Hepatocyte (in vitro differentiated cells): ENCODE results near the gene AIRE. TPM values are rescaled to one million over a fixed set of nuclear protein-coding genes. Genes with fewer than 3 reads are reported as not detected.

ENCODE experiments used
- DNase-seq: peaks from one replicate; pipeline ENCODE4 v3.0.0-alpha.2; 2016; ENCODE audit warnings: low spot score
- H2AFZ ChIP-seq: fragments of 200-600 bp; sonication (generic); 2 replicates; pipeline ENCODE4 v1.6.0; 2016; ENCODE audit warnings: antibody characterized with exemption, mild to moderate bottlenecking
- H3K27ac ChIP-seq: fragments of 200-600 bp; sonication (generic); 2 replicates; pipeline ENCODE4 v1.5.1; 2016; ENCODE audit warnings: mild to moderate bottlenecking
- H3K27me3 ChIP-seq: fragments of 200-600 bp; sonication (generic); 2 replicates; pipeline ENCODE4 v1.6.1; 2016
- H3K36me3 ChIP-seq: fragments of 200-600 bp; sonication (generic); replicated peaks from 2 replicates; pipeline ENCODE4 v1.5.1; 2016; ENCODE audit warnings: low read depth; ENCODE audit not compliant: insufficient read depth
- H3K4me1 ChIP-seq: fragments of 200-600 bp; sonication (generic); 2 replicates; pipeline ENCODE4 v1.5.1; 2016; ENCODE audit warnings: mild to moderate bottlenecking, moderate library complexity; ENCODE audit not compliant: insufficient read depth
- H3K4me2 ChIP-seq: fragments of 200-600 bp; sonication (generic); 2 replicates; pipeline ENCODE4 v1.6.0; 2016
- H3K4me3 ChIP-seq: fragments of 200-600 bp; sonication (generic); 2 replicates; pipeline ENCODE4 v1.5.1; 2016; ENCODE audit warnings: mild to moderate bottlenecking
- H3K79me2 ChIP-seq: fragments of 200-600 bp; sonication (generic); 2 replicates; pipeline ENCODE4 v1.6.0; 2017; ENCODE audit warnings: mild to moderate bottlenecking
- H3K9me2 ChIP-seq: fragments of 200-600 bp; sonication (generic); replicated peaks from 2 replicates; pipeline ENCODE4 v1.6.0; 2017; ENCODE audit warnings: mild to moderate bottlenecking; ENCODE audit not compliant: insufficient read depth
- H3K9me3 ChIP-seq: fragments of 200-600 bp; sonication (generic); 2 replicates; pipeline ENCODE4 v1.5.1; 2016; ENCODE audit warnings: low read depth, mild to moderate bottlenecking
- H4K20me1 ChIP-seq: fragments of 200-600 bp; sonication (generic); 2 replicates; pipeline ENCODE4 v1.6.0; 2016; ENCODE audit warnings: mild to moderate bottlenecking; ENCODE audit not compliant: insufficient read depth, poor library complexity, severe bottlenecking
- CTCF ChIP-seq: fragments of 200-600 bp; sonication (generic); IDR thresholded peaks from 2 replicates; pipeline ENCODE4 v1.5.1; 2016; ENCODE audit warnings: antibody characterized with exemption, mild to moderate bottlenecking; ENCODE audit not compliant: poor library complexity
- EZH2 ChIP-seq: fragments of 200-600 bp; sonication (generic); IDR thresholded peaks from 2 replicates; pipeline ENCODE4 v1.6.1; 2016; ENCODE audit warnings: antibody characterized with exemption, mild to moderate bottlenecking, borderline replicate concordance
- EZH2phosphoT487 ChIP-seq: fragments of 200-600 bp; sonication (generic); IDR thresholded peaks from one replicate; pipeline ENCODE4 v1.6.1; 2018; ENCODE audit warnings: antibody characterized with exemption, mild to moderate bottlenecking, low read depth, moderate library complexity; ENCODE audit not compliant: unreplicated experiment, severe bottlenecking
- WGBS: methylation state at CpG from one replicate; pipeline ENCODE4 v1.1.6; 2016; ENCODE audit warnings: low lambda C conversion rate; ENCODE audit errors: missing lambda C conversion rate; 5-methylcytosine and 5-hydroxymethylcytosine counted together
- polyA plus RNA-seq: library from polyadenylated mRNA; unstranded; fragments of >200 nt; fragmentation: Nextera tagmentation; extraction: Ambion mirVana; gene quantifications from 2 replicates; pipeline ENCODE4 v1.2.1, GENCODE V29; 2016
- total RNA-seq: library from RNA; depleted of rRNA; stranded (reverse); fragments of >200 nt; gene quantifications from 2 replicates; pipeline ENCODE4 v1.2.3, GENCODE V29; 2014

The AIRE gene
- total and polyA plus RNA-seq, 2 experiments from 2014 or later = 0.42 to 1.00 TPM

DNA sequence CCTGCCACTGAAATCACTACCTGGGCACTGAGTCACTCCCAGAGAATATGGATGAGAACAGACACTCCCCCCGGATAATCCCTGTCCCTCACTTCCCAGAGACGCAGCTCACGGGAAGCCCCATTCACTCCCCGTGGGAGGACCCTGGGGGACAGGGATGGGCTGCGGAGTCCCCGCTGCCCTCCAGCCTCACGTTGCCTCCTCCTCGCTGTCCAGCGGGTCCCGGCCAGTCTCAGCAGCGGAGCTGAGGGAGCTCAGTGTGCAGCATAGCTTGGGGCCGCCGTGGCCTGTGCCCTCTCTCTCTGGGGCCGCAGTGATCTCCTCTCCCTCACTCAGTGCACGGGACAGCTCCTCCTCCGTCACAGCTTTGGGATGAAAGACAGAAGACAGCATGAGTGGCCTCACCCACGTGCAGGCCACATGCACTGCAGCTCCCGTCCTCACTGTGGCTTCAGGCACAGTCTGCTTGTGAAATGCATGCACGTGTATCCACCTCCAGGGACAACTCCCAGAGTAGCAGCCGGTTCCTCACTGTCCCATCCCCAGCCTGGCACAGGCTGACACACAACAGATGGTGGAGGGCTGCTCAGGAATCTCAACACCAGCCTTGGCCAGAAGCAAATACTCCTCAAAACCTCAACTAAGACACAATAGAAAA lies 46.1 kb downstream of the AIRE start:
- no peaks in the 10 kb centered on the region for H3K36me3 ChIP-seq
- WGBS = 71% methylated on average over 20 of the region's 20 CpGs

DNA sequence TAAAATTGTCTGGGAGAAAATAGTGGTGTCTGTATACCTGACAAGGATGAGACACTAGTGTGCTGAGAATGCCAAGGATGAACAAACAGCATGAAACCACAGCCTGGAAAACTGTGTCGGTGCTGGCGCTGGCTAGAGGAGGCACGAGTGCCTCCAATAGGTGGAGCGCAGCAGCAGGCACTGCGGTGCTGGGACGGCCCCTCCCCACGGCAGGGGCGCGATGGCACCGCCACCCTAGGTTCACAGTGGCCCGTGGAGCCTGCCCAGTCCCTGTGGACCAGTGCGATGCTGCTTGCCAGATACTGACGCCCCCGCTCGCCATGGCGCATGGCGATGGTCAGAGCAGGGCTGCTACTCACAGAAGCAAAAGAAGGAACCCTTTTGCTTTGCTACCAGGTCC lies 46.7 kb downstream of the AIRE start:
- Histone ChIP-seq H2AFZ (no peak overlapping the region), H3K79me2 (no peaks in the 10 kb centered on the region), H3K9me3 (no peaks in the 10 kb centered on the region), H3K36me3 (no peaks in the 10 kb centered on the region), H3K27ac (no peak overlapping the region), H3K4me1 (peaks cover under 1% of the 10 kb centered on the region), H3K4me3 (no peak overlapping the region), H3K4me2 (no peak overlapping the region), H3K9me2 (no peaks in the 10 kb centered on the region), H3K27me3 (no peaks in the 10 kb centered on the region), H4K20me1 (no peaks in the 10 kb centered on the region)
- WGBS = 91% methylated on average over 17 of the region's 17 CpGs
- DNase-seq = no peak
- TF ChIP-seq EZH2phosphoT487 (no peak), EZH2 (no peak), CTCF (no peak)

More for the DNA sequence above, 46.1 kb downstream of the AIRE start:
- Histone ChIP-seq H4K20me1 (no peaks in the 10 kb centered on the region), H3K4me3 (no peak overlapping the region), H3K9me2 (no peaks in the 10 kb centered on the region), H3K4me2 (no peak overlapping the region), H3K4me1 (no peaks in the 10 kb centered on the region), H3K27ac (no peak overlapping the region), H3K9me3 (no peaks in the 10 kb centered on the region), H3K27me3 (no peaks in the 10 kb centered on the region), H3K79me2 (no peaks in the 10 kb centered on the region), H2AFZ (no peak overlapping the region)
- no peak for DNase-seq
- TF ChIP-seq CTCF (no peak), EZH2phosphoT487 (no peak), EZH2 (no peak)

GRCh38 chr21:44332965-44333364 lies 47.3 kb downstream of the AIRE start:
- Histone ChIP-seq H3K27ac (no peak overlapping the region), H3K36me3 (no peaks in the 10 kb centered on the region), H3K9me3 (no peaks in the 10 kb centered on the region)

More at GRCh38 chr21:44332965-44333364, 47.3 kb downstream of the AIRE start:
- no peak for DNase-seq
- no peaks in the 10 kb centered on the region for H3K27me3 ChIP-seq
- no peaks in the 10 kb centered on the region for H3K79me2 ChIP-seq
- no peaks in the 10 kb centered on the region for H4K20me1 ChIP-seq
- WGBS = 95% methylated on average over 22 of the region's 22 CpGs
- no peaks in the 10 kb centered on the region for H3K9me2 ChIP-seq
- peaks cover 7% of the 10 kb centered on the region for H3K4me1 ChIP-seq
- no peak overlapping the region for H3K4me3 ChIP-seq
- no peak overlapping the region for H2AFZ ChIP-seq
- TF ChIP-seq EZH2 (no peak), EZH2phosphoT487 (no peak), CTCF (no peak)
- no peak overlapping the region for H3K4me2 ChIP-seq
